Fibroblast of gingiva (primary cell): ENCODE measurements around the gene GUCA2B.

Experiments
- DNase-seq: peaks from one replicate; pipeline ENCODE4 v3.0.0-alpha.2; 2011; ENCODE audit warnings: low read depth

GUCA2B gene

DNA sequence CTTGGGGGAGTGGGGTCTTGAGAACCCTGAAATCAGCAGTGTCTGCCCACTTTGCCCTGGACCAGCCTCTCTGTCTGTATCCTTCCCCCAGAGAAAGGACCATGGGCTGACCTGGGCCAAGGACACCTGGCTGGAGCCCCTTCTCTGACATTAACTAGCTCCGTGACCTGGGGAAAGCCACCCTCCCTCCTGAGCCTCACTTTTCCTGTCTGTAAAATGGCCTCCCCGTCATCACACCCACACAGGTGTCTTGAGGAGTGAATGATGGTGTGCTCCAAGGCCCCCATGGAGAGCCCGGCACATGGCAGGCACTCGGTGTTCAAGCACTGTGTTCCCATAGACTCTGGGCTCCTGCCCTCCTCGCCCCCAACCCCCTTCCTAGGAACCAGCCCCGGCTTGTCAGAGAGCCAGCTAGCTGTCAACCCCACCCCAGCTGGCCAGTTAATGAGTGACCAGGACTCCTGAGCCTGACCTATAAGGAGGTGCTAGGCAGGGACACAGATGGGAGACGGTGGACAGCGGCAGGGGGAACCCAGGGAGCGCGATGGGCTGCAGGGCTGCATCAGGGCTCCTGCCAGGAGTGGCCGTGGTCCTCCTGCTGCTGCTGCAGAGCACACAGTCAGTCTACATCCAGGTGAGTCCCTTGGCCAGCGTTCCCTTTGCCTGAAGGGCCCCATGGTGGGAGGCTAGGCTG is at the start of gene GUCA2B:
GUCA2B (plus strand) TSS at position 504 of the 694 bp plus-strand sequence; CDS start at position 545, 41 bp downstream.
- DNase-seq: no peak

DNA sequence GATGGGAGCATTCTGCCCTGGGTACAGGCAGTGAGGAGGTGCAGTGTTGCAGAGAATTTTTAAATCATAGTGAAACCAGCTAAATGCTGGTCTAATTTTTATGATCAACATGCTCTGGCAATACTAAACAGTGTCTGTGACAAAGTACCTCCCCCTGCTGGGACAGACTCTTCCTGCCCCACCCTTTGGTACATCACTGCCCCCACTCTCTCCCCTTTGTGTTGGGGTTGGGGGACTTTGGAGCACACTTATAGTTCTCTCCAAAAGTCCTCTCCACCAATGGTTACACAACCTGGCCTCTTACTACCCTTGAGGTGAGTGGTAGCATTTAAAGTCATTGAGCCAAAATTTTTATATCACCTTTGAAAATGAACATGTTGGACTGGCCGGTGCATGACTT is 48.2 kb upstream of the GUCA2B start:
- DNase-seq: no peak

DNA sequence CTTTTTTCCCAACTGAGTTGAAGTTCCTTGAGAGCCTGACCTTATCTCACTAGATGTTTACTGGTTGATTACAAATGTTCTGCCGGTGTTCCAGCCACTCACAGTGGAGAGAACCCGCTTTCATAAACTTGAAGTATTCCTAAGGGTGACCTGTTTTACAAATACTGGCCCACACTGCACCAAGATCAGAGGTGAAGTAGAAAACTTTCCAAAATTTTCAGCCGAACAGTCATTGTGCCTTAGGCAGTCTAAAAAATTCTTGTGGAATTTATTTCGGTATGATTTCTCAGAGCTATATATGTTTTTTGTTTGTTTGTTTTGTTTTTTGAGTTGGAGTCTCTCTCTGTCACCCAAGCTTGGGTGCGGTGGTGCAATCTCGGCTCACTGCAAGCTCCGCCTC is 44.9 kb upstream of the GUCA2B start:
- no peak for DNase-seq

DNA sequence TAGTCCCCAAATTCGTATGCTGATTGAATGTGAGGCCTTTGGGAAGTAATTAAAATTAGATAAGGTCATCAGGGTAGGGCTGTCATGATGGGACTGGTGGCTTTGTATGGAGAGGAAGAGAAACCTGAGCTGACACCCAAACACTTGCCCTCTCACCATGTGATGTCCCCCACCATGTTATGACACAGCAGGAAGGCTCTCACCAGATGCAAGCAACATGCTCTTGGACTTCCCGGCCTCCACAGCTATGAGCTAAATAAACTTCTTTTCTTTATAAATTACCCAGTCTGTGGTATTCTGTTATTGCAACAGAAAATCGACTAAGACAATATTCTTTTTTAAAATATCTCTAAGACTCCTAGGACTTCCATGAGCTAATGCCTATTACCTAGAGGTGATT is 43.6 kb upstream of the GUCA2B start:
- no peak for DNase-seq

DNA sequence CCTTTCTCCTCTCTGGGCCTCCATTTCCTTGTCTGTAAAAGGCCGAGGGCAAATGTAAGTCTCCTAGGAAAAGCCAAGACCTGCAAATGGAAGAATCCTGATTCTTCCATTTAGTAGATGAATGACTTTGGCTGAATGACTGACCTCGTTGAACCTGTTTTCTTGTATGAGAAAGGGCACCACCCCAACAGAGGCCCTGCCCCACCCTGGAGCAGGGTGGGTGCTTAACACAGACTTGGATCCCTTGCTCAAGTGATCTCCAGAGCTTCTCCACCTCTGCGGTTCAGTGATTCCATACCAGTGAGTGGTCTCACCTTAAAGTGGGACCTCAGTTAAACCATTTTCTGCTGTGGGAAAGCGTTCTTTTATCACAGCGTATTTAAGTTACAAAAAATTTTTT is 39.0 kb upstream of the GUCA2B start:
- no peak for DNase-seq

DNA sequence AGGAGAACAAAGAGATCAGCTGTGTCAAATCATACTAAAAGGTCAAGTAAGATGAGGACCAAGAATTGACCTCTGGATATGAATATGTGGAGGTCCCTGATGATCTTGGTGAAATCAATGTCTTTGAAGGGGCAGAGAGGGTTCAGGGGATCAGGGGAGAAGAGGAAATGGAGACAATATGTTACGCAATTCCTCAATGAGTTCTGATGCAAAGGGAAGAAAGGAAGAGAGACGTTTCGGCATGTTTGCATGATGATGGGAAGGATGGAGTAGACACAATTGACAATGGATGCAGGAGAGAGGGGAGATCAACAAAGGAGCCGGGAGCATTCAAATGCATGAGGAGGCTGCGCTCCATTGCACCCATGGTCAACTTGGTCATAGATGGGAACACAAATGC is 36.0 kb upstream of the GUCA2B start:
- no peak for DNase-seq

DNA sequence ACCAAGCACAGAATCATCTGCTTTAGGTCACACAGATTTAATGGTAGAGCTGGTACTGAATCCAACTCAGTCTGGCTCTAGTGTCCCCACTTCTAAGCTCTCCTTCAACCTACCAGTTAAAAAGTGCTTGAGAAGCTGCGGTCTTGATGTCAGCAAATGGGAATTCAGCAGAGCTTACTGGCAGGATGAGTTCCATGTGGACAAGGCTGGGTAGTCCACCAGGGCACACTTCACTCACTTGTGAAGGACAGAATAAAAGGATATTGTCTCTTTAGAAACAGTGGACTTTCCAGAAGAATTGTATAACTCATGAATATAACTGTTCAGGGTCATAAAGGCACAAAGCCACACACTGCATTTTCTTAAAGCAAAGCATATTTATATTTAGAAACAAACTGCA is 35.1 kb upstream of the GUCA2B start:
- no peak for DNase-seq

DNA sequence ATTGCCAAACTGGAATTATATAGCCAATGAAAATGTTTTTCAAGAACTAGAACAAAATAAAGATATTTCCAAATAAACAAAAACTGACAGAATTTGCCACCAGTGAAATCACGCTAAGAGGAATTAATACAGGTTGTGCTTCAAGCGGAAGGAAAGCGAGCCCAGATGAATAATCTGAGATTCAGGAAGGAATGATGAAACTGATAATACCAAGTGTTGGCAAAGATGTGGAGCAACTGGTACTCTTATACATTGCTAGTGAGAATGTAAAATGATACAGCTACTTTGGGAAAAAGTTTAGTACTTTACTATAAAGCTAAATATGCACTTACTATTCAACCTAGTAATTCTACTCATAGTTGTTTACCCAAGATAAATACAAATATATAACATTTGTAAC is 30.8 kb upstream of the GUCA2B start:
- no peak for DNase-seq

DNA sequence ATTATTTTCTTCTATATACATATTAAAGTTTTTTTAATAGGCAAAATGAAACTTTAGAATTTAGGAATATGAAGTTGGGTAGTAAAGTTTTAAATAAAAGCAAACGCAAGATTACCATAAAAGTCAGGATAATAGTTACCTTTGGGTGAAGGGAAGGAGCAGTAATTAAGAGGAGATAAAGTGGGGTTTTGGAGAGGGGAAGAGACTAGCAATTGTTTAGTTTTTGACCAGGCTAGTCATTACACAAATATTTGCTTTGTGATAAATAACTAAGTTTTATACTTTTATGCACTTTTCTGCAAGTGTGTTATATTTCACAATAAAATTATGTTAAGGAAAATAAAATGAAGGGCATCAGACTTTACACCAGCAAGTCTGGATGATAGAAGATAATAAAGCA is 27.7 kb upstream of the GUCA2B start:
- DNase-seq: no peak

DNA sequence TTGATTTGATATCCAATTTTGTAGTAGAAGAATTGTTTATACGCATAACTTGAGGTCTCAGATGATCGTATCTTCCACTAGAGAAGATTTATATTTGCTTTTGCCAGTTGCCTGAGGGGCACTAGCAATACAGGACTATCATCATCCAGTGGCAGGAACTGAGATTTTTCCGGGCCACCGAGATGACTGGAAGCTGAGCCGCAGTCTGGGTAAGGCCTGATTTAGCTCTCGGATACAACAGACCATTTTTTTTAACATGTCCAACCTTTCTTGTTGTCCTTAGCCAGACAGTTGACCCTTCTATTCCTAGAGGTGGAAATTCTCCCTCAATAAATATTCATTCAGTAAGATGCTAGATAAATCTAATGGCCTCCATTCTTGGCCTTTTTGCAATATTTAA is 25.4 kb upstream of the GUCA2B start:
- no peak for DNase-seq

DNA sequence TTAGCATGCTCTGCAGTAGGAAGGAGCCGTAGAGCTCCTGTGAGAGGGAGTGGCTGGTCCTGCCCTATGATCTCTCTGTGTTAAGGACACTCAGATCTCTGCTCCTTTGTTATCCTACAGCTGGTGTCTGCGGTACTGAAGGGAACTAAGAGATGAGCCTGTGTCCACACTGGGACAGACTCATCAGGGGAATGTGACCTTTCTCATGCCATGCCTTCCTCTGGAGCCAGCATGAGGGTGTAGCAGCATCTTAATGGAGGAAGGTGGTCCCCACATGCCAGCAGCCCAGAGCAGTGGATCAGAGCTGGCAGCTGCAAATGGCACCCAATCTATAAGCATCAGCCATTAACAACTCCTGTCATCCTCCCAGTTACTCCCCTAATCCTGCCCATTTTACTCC is 24.7 kb upstream of the GUCA2B start:
- DNase-seq: no peak

DNA sequence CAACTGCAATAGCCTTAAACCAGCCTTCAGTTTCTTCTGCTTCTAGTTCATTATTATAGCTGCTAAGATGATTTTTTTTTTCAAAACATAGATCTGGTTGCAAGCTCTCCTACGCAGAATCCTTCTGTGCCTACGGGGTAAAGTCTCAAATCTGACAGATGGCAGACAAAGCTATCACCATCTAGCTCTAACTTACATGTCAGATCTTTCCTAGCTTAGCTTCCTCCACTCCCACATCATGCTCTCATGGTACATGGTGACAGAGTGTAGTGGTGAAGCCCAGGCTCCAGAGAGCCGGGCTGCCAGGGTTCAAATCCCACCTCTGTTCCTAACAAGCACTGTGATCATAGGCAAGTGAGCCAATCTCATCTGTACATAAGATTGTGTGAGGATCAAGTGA is 24.2 kb upstream of the GUCA2B start:
- no peak for DNase-seq

DNA sequence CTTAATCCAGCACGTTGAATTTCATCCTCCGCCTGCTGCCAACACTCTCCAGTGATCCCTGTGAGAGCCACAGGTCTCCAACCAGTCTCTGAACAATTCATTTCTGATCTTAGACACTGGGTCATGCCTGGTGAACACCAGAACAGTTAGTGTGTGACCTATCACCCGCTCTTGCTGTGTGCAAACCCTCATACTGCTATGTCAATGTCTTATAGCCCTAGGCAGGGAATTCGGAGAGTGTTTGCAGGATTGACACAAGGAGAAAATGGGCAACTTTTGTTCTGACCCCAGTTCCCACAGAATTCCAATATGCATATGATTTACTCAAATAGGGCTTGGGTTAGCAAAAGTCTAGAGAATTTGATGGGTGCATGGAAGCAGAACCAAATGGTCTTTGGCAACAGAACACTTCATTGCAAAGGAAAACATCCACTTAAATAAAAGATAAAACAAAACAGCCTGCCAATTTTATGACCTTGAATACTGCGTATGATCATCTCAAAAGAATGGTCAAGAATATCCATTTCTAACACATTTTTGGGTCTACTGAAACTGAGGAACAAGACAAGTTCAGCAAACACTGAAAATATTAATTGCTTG is 23.0 kb upstream of the GUCA2B start:
- no peak for DNase-seq

DNA sequence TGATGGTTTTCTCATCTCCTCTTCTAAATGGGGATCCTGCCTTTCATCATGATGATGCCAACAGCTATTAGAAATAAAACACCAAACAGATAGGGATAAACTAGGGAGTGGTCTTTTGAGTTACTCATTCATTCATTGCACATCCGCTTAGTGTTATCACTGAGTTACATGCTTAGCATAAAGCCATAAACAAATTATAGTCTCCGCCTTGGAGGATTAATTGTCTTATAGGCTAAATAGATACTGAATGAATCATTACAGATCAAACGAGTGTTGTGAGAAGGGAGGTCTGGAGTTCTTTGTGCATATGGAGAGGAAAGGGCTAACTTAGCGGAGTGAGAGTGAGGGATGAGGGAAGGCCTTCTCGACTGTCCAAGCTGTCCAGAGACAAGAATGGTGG is 19.8 kb upstream of the GUCA2B start:
- no peak for DNase-seq

DNA sequence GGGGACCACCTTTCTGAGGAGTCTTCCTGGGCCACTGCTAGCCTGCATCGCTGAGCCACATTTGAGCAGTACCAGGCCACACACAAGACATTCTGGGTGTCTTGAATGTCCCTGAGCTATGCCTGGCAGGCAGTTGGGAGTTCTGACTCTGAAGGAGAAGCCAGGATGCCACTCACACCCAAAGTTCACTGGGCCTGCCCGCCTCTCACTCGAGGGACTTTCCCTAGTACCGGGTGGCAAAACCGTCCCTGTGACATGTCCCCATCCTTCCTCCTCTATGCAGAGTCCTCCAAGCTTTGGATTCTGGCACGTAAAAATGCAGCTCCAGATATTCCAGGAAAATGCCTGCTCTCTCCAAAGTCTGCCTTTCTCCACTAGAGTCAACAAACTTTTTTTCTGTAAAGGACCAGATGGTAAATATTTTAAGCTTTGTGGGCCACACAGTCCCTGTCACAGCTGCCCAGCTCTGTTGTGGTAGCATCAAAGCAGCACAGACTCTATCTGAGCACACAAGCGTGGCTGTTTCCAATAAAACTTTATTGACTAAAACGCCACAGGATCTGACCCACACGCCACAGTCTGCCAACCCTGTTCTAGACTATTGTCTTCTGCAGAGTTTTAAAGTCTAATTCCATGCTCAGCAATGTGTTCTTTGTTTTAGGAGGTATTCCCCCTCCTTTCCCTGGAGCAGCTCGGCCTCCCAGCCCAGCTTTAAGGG is 19.2 kb upstream of the GUCA2B start:
- no peak for DNase-seq

DNA sequence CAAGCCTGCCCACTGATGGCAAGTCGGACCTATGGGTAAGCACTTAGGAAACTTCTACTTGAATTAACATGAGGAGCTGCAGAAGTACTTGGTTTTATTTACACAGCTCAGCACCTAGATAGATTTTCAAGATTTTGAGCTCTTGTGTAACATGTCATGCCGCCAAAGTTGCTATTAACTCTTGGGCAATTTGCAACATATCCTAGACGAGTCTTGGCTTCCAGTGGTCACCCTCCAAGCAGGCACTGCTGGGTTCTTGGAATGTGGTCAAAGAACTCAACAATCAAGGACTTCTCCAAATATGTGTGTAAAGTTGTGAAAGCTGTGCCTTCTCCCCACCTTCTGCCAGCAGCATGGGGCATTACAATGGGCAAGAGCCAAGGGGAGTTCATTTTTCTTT is 17.8 kb upstream of the GUCA2B start:
- peak; percentile 73 for DNase-seq

DNA sequence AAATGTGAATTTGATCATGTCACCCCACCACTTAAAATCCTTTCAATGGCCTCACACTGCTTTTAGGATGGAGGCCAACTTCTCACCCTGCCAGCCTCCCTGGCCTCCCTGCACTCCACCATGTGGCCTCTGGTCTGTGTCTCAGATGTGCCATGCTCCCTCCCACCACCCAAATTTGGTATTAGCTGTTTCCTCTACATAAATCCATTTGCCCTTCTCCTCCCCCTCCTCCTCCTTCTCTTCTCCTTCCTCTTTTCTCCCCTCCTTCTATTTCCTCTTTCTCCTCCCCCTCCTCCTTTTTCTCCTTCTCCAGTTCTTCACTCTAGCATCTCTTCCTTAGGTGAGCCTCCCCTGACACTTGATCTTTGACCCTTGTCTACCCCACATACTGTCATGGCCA is 16.7 kb upstream of the GUCA2B start:
- no peak for DNase-seq

DNA sequence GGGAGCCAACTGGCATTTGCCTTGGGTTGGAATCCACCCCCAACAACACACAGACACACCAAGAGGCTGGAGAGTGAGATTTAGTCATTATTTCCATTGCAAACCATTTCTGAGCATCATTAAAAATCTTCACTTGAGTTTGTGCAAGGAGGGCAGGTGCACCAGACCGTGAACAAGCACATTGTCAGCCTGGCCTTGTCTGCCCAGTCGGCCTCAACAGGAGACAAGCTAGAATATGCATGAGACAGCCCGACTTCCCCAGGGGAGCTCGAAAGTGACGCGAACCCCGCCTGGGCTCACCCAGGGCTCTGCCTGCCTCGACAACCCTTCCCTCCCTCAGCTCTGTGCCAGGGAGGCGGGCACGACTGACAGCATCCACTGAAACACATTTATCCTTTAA is 15.4 kb upstream of the GUCA2B start:
- DNase-seq: no peak

DNA sequence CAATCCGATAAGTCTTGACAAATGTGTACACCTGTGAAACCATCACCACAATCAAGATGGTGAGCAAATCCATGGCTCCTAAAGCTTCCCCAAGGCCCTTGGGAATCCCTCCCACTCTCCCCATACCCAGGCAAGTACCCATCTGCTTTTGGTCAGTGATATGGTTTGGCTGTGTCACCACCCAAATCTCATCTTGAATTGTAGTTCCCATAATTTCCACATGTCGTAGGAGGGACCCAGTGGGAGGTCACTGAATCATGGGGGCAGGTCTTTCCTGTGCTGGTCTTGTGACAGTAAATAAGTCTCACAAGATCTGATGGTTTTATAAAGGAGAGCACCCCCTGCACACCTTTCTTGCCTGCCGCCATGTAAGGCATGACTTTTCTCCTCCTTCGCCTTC is 14.6 kb upstream of the GUCA2B start:
- no peak for DNase-seq

DNA sequence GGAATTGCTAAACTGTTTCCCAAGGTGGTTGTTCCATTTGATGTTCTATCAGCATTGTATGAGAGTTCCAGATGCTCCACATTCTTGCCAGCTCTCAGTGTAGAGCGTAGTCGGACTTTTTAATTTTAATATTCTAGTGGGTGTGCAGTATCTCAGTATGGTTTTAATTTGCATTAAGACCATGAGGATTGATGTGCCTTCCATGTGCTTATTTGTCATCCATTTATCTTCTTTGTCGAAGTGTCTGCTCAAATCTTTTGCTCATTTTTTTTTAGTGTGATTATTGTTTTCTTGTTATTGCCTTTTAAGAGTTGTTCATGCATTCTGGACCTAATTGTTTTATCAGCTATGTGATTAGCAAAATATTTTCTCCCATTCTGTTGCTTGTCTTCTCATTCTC is 13.8 kb upstream of the GUCA2B start:
- DNase-seq: no peak

DNA sequence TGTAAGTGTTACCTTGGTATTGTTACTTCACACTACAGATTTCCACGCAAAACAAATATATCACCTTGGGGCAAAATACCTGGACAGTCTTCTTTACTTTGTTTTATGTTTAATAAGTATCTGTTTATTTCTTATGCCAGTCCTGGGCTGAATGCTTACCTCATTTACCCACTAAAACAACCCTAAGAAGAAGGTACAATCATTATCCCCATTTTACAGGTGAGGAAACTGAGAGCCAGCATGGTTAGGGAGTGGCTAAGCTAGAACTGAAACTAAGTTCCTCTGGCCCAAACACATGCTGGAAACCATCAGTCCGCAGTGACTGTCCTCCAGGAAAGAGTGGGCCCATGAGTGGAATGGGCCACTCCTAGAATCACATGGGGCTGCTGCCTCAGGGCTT is 13.0 kb upstream of the GUCA2B start:
- DNase-seq: no peak

DNA sequence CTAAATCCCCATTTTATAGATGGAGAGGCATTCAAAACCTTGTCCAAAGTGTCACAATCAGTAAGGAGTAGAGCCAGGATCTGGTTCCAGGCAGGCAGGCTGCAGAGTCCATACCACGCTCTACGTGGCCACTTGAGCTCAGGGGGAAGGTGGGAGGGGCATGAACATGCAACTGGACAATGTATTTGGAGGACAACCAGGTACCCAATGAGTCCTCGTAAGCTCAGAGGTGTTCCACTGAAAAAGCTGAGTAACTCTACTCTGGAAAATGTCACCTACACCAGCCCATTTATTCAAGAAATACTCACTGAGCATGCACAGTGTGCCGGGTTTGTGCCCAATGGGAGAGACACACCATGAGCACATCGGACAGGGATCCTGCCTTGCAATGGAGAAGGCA is 11.2 kb upstream of the GUCA2B start:
- no peak for DNase-seq

DNA sequence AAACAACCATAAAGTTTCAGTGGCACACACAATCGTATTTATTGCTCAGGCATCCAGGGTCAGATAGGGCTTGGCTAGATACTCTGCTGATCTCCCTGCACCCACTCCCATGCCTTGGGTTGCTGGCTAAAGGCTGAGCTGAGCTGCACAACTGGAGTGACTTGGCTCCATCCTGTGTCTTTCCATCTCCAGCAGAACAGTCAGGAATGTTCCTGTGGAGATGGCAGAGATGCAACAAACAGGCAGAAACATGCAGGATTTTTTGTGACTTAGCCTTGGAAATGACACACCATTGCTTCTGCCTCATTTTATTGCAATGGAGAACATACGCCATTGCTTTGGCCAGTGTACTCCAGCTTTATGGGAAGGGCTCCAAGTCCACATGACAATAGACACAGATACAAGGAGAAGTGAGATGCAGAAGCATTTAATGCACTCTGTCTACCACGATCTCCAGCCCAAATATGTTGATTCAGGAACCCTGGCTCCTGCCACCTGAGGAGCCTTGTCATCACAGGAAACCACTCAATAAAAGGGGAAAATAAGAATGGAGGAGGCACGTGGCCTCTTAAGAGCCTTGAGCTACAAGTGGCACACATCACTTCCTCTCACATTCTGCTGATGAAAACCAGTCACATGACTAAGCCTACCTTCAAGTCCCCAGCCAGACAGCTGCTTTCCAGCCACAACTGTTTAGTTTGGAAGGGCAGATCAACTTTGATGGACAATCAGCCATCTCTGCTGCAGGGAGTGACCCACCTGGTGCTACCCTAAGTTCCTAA is 10.1 kb upstream of the GUCA2B start:
- DNase-seq: no peak
